HG02571 (cell line): ENCODE measurements around the gene ARHGDIB.

Source experiments
- ATAC-seq: cut with Tn5 transposase; IDR thresholded peaks from one replicate; pipeline ENCODE4 v1.9.1; 2021; ENCODE audit warnings: mild to moderate bottlenecking, moderate library complexity; ENCODE audit not compliant: unreplicated experiment

ARHGDIB gene

DNA sequence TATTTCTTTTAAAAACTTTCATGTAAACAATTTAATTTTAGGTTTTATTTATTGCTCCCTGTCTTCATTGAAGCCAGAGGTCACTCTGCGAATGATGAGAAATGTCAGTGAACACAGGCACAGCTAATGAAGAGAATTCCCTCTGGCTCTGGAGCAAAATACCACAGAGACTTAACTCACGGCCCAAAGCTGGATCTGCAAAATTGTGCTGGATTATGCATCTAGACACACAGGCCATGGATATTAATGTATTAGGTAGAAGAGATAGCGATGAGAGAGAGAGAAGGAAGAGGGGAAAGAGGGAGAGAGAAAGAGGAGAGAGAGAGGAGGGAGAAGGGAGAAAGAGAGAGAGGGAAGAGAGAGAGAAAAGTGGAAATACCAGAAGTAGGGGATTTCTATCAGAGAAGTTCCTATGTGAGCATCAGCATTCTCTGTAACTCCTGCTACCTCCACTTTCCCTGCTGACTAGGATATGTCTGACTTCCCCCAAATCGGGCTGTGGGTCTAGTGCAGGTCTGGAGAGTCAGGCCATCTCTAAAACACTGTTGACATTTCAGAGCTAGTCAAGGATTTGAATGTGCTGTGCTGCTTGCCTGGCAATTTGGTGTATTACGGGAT, 3.7 kb downstream of the ARHGDIB start:
- ATAC-seq, result no peak

DNA sequence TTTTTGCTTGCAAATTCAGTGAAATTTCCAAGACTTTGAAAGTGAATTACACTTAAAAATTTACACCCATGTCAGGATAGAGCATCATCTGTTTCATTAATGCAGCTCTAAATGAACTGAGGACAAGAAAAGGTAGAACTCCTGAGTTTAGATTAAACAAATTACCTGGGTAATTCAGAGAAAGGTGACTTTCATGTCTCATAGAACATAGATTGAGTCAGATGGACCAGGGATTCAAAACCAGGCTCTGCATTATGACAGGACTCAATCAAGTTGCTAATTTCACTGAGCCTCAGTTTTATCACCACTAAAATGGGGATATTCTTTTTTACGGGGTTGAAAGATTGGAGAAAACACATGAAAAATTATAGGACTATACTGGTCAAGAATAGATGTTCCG, 4.5 kb downstream of the ARHGDIB start:
- no peak for ATAC-seq

DNA sequence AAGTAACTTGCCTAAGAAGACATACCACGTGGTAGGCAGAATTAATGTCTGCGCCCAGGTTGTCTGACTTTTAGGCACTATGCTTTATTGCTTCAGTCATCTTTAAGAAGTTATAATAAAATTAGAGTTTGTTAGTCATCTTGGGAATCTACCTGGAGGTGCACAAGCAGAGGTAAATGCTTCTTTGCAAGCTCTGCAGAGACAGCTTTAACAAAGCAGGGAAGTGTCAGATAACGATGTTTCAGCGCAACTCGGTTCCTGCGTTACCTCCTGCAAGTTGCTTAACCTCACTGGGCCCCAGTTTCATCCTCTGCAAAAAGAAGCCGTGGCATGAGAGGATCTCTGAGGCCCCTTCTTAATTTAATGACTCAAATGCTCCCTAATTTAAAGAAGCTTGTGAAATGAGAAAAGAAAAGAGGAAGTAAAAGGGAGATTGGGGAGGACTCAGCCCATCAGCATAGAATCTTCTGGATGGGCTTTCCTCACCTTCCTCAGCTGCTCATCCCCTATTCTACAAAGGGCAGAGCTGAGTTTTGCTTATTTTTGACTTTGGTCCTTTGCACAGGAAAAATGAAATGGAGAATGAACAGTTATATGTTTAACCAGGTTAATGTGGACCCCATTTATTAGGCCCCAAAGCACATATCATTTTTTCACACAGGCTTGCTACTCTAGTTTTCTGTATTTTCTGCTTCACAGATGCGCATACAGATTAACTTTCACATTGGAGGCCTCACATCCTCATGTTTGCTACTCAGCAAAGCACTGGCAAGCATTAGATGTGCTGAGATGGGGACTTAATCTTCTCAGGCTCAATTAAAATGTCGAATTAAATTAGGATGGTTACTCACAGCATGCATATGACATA, 5.1 kb downstream of the ARHGDIB start:
- ATAC-seq, result peak; percentile 27

DNA sequence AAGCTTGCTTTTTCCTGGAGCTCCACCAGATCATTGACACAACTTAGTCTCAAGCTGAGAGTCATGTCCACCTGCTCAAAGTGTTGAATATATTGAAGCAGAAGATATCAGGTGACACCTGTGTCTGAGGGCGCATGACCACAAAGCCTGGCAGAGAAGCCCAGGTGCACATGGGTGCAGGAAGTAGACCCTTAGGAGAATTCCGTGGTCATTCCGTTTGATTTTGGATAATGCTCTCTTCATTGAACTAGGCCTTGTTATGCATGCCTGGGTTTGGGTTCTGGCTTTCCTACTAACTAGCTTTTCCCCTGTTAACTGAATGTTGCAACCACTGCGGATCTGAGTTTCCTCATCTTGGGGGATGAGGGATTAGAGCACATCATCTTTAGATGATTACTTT, 7.1 kb downstream of the ARHGDIB start:
- no peak for ATAC-seq

DNA sequence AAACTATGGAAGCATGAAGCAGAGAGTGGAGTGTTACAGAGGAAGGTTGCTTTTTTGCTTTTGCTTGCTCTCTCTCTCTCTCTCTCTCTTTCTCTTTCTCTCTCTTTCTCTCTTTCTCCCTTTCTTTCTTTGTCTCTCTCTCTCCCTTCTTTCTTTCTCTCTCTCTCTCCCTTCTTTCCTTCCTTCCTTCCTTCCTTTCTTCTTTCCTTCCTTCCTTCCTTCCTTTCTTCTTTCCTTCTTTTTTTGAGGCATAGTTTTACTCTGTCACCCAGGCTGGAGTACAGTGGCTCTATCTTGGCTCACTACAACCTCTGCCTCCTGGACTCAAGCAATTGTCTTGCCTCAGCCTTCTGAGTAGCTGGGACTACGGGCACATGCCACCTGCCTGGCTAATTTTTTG, 7.6 kb downstream of the ARHGDIB start:
- ATAC-seq, result no peak

DNA sequence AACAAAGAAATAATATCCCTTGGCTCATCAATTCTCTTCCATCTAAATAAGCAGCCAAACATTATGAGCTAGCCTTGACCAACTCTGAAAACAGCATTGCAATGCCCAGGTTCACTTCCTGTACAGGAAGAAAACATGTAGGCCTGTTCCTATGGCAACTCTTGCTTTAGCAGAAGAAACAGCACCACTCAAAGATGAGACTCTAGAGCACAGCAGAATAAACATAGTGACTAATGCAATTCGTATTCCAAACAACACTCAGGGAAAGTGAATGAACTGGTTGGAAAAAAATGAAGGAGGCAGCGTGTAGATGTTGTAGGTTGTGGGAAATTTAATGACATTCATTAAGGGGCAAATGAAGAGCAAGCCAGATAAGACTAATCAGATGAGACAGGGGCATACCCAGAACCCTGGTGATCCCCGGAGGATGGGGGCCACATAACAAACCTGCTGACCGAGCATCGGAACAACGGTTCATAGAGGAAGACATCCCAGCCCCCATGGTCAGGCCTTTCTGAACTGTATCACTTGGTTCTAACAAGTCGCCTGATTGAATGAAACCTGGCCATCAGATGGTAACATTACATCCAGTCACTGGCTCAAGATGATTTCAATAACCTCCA, 9.0 kb downstream of the ARHGDIB start:
- peak; percentile 57 for ATAC-seq

DNA sequence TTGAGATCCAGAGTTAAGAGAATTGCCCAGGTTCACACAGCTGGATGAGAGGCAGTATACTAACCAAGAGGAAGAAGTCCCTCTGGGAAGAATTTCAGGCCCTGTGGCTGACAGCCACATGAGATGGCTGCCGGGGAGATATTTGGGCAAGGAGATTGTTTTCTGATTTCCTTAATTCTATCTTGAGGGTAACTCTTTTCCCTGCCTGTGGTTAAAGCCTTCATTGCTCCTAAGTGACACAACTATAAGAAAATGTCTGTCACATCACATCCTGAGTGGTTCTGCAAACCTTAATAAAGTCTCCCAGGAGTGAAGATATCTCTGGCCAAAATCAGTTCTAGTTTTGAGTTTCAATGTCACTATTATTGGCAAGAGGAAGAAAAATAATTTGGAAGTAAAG, 9.6 kb downstream of the ARHGDIB start:
- no peak for ATAC-seq

DNA sequence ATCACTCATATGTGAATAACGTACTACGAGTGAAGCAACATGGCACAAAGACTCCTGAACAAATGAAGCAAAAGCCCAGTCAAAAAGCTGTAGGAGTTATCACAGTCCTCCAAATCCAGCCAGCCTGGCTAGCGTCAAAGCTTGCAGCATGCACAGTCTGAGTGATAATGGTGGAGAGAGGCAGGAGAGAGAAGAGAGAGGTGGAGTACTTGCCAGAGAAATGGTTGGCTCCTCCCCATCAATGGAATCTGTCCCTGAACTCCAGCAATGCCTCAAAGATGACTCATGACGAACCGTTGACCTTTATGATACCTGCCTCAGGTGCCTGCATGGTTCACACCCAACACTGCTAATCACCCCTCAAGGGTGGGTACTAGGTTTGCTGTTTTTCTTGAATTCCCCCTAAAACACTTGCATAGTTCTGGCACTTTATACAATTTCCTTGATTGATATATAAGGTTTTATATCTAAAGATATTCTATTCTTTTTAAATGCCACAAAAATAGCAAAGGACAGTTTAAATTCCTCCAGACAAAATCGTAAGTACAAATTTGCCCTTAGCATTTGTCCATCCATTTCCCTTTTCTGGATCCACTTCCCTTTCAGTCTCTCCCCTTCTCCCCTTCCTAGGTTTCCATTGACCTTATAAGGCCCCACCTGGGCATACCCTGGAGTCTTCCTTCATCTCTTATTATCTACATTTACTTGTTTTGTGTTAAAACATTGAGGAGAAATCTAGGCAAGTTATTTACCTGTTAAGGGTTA, 10.2 kb downstream of the ARHGDIB start:
- ATAC-seq, result no peak

DNA sequence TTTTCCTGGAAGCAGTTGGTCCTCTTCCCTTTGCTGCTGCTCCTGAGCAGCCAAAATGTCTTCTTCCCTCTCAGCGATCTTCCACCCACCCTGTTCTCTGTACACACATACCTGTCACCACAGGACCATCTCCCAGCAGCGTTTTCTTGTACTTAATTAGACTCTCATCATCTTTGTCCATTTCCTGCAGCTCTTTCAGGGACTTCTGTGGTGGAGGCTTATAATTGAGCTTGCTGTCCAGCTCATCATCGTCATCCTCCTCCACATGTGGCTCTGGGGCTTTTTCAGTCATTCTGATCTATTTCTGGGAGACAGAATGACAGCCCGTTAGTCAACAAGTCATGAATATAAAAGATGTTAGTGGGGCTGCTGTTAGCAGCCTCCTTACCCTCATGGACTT, 11.0 kb downstream of the ARHGDIB start:
- no peak for ATAC-seq

DNA sequence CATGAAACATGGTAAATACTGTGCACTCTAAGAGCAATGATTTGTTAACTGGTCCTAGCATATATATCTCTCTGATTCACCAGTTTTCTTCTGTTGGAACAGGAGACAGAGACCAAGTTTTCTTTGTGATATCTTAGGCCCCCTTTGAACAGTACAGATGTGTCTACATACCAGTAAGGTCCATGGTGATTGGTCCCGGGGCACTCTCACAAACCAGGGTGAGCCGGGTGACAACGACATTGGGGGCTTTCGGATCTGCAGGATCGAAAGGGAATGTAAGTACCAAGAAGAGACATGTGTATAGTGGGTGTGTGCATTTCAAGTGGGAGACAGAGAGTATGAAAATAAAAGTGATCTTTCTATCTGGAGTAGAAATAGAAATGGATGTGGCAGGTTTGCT, 11.8 kb downstream of the ARHGDIB start:
- no peak for ATAC-seq

DNA sequence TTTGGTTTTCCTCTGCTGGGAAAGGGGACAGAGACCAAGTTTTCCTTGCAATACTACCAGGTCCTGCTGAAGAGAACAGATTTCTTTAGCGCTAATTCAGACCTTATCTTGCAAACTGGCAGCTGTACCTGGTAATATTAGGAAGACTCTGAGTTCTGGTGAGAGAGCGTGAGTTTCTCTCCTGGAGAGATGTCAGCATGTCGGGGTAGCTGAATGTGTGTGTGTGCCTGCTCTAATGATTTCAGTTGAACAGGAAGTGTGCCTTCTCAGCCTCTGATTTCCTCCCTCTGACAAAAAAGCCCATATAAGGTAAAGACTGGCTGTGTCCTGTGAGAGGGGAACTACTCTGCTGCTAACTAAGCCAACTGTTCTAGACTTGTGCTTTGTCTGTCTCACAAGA, 12.7 kb downstream of the ARHGDIB start:
- ATAC-seq, result peak; percentile 90

DNA sequence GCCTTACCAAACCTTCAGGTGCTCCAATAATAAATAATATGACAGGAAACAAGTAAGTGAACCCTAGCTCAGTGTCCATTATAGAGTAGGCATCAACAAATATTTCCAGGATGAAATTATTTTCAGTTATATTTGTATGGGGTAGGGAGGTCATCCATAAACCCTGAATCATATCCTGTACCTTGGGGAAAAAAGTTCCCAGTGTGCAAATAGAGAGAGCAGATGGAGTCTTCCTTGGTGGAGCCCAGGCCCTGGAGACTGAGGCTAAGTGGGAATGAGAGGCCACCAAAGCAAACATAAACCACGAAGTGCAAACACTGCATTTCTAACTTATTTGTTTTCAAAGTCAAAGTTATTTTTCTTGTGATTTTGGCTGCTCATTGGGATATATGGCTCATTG, 14.5 kb downstream of the ARHGDIB start:
- no peak for ATAC-seq

DNA sequence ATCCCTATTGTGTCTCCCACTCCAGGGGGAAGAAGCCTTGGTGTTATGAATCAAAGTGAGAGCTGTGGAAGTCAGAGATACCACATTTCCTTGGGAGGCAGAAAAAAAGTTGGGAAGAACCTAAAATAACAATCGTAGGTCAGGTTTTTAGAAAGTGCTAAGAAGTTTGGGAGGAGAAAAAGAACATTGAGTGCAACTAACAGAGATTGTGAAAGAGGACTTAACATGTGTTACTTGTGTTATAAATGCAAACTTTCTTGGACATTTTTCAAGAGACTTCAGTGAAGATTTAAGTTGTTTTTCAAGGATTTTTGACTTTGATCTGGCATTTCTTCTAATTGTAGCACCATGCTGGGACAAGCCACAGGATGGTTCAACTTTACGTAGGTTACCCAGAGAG, 15.2 kb downstream of the ARHGDIB start:
- ATAC-seq, result no peak

DNA sequence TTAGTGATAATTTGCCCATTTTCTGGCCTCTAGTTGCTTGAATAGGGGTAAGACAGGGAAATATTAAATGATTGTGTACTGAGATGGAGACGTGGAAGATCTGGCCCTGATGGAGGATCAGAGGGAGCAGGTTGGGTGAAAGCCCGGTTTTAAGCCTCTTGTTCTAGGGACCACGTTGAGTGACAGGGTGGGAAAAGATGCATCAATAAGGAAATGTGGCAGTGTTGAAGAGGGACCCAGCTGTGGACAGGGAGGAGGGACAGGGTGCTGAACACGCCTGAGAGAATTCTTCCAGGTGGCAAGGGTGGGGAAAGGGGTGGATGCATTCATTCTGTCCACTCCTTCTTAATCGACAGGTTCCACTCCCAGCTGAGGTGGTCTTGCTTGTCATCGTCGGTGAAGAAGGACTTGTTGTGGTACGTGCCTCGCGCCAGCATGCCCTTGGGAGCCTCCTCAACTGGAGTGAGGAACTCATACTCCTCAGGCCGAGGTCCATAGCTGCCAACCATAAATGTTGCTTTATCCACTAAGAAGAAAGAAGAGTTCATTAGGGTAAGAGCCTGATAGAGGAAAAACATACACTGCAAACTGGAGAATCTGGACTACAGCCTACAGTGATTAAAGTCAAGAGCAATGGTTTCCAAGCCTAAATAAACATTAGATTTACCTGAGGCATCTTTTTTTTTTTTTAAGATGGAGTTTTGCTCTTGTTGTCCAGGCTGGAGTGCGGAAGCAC, 19.0 kb downstream of the ARHGDIB start:
- ATAC-seq, result no peak

DNA sequence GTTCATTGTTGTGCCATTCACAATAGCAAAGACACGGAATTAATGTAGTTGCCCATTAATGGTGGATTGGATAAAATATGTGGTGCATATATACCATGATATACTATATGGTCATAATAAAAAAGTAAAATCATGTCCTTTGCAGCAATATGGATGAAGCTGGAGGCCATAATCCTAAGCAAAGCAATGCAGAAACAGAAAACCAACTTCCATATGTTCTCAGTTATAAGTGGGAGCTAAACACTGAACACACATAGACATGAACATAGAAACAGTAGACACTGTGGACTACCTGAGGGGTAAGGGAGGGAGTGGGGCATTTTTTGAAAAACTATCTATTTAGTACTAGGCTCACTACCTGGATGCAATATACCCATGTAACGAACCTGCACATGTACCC, 20.0 kb downstream of the ARHGDIB start:
- no peak for ATAC-seq

DNA sequence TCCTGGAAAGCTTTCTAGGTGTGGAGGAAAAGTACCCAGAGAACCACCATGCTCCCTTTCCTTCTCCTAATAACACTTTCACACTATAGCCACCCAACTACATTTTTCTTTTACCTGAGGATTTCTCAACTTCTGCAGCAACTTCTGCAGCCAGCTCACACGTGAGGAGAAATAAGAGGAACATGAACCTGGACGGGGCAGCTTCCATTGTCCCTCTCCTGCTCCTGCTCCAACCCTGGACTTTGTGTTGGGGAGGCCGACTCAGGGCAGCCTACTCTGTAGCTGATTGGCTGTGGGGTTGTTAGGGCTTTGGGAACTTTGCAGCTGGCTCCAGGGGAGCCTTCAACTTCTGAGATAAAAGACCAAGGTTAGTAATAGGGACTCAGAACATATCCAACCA, 23.1 kb downstream of the ARHGDIB start, which contains the start of gene ERP27:
Gene ERP27 (minus strand): TSS at position 237 of the 400 bp plus-strand sequence. CDS start 29 bp downstream, at position 208.
- ATAC-seq, result no peak

DNA sequence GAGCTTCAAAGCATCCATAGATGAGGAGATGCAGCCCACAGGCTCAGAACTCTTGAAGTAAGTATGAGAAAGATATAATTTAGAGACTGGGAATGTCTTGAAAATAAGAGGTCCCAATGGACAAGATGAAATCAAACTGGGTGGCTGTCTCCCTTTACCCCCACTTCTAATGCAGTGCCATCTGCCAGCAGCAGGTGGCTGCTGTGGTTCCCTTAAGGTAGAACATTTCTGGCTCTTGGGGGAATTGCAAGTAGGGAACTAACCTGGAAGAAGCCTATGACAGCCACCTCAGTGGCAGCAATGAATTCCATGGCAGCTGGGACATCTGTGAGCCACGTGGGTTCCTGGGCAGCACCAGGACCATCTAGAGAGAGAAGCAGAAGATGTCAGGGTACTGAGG, 23.7 kb downstream of the ARHGDIB start:
- ATAC-seq, result no peak

DNA sequence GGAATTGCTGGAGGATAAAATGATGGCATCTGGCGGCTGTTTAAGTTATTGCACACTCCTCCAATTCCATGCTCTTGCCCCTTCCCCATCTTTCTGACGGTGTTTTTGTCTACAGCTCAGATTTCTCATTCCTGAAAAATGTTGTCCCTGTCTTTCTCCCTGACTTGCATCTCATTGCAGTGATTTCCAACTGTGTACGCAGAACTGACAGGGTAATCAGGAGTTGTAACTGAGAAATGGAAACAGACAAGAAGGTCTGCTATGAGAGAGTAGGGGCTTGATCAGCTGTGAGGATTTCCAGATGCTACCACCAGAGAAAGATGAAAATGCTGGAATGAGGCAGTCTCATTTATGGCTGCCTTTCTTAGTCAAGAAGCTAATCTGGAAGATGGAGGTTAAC, 24.4 kb downstream of the ARHGDIB start:
- ATAC-seq, result no peak

DNA sequence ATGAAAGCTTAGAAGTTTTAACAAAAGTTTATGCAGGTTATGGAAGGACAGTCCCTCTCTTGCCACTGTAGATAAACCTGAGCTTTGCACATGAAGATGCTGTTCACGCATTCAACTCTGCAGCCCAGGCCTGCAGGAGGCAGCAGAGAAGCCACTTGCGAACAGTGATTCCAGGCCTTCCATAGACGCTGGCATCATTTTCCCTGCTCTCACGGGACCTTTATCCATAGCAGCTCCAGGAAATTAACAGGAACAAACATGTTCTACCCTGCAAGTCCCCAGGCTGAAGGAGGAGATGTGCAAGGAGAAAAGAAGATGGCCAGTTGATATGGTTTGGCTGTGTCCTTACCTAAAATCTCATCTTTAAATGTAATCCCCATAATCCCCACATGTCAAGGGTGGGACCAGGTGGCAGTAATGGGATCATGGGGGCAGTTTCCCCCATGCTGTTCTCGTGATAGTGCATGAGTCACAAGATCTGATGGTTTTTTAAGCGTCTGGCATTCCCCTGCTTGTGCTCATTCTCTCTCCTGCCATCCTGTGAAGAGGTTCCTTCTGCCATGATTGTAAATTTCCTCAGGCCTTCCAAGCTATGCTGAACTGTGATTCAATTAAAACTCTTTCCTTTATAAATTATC, 25.1 kb downstream of the ARHGDIB start:
- ATAC-seq, result no peak

DNA sequence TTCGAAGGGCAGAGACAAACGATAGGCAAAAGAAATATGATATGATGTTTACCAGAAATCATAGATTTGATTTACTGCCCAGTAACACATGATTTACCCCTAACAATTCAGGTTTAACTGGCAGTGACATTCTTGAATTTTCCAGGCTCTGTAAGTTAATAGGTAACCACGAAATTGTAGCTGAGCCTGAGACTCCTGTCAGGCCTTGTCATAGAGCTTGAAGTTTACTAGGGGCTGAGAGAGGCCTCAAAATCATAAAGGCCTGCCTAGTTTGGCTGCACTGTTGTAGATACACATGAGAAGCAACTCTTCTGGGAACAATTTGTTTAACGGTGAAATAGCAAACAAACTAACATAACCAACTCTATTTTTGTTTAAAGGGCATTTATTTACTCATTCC, 26.4 kb downstream of the ARHGDIB start:
- no peak for ATAC-seq
